ENCODE results near the gene IFITM1.
"Not testable (repeated sequence)": the region's sequence is repeated elsewhere in the genome, so short reads cannot be mapped to it uniquely, and the experiment has no call there.

DNA sequence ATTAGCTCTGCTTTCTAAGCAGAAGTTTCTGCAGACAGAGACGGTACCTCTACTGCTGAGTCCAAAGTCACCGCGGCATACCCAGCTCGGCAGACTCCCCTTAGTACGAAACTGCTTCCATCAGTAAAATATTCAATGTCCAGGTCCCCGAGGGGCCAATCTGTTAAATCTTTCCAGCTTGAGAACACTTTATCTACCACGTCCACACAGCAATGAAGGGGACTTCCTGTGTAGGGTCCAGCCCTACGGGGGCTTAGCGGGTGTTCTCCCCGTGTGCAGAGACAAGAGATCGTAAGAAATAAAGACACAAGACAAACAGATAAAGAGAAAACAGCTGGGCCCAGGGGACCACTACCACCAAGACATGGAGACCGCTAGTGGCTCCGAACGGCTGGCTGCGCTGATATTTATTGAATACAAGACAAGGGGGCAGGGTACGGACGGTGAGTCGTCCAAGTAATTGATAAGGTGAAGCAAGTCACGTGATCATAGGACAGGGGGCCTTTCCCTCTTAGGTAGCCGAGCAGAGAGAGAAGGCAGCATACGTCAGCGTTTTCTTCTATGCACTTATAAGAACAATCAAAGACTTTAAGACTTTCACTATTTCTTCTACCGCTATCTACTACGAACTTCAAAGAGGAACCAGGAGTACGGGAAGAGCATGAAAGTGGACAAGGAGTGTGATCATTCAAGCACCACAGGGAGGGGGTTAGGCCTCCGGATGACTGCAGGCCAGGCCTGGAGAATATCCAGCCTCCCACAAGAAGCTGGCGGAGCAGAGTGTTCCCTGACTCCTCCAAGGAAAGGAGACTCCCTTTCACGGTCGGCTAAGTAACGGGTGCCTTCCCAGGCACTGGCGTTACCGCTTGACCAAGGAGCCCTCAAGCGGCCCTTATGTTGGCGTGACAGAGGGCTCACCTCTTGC lies 11.0 kb downstream of the IFITM1 start:
- TF ChIP-seq, protein P1, sequence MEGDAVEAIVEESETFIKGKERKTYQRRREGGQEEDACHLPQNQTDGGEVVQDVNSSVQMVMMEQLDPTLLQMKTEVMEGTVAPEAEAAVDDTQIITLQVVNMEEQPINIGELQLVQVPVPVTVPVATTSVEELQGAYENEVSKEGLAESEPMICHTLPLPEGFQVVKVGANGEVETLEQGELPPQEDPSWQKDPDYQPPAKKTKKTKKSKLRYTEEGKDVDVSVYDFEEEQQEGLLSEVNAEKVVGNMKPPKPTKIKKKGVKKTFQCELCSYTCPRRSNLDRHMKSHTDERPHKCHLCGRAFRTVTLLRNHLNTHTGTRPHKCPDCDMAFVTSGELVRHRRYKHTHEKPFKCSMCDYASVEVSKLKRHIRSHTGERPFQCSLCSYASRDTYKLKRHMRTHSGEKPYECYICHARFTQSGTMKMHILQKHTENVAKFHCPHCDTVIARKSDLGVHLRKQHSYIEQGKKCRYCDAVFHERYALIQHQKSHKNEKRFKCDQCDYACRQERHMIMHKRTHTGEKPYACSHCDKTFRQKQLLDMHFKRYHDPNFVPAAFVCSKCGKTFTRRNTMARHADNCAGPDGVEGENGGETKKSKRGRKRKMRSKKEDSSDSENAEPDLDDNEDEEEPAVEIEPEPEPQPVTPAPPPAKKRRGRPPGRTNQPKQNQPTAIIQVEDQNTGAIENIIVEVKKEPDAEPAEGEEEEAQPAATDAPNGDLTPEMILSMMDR (IDR thresholded peaks at IDR 0.05; ENCODE audit: insufficient read depth, low read depth, low read length) = not testable (repeated sequence)
- not testable (repeated sequence) for TF ChIP-seq EZH2 (IDR thresholded peaks at IDR 0.05; ENCODE audit: insufficient read depth, low read length)
